ENCODE data around the gene SHROOM3. TPM values are rescaled to one million over a fixed set of nuclear protein-coding genes. Genes with fewer than 3 reads are reported as not detected.

SHROOM3 gene
- total RNA-seq, 1 experiment from 2014 or later: 22.8 TPM

DNA sequence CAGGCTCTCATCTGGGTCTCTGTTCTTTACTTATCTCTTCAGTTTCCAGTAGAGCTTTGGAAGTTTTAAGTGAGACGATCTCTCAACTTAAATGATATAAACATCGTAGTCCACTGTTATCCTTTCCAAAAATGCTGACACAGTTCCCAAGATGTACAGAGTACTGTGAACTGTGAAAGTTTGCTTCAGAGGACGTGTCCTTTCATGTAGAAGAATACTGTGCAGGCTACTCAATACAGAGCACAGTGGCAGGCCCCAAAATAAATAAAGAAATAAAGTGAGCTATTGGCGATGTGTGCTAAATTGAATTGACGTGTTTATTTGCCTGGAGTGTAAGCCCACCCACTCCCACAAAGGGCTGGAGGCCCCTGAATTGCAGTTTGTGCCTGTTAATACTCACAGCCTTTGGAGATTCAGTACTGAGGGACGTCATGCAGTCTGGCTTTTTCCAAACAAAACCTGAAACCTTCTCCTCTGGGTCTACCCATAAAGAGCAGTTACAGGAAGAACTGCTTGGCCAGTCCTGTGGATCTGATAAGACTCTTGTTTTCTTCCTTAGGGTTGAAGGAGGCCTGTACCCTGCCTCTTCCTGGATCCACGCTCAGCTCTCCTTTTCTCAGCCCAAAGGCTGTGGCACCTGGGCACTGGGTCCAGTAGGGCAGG lies 396.8 kb downstream of the SHROOM3 start:
- peak overlapping the region; percentile 91 for H3K27ac ChIP-seq
- peak in 1 of 2 experiments; percentile 44 for DNase-seq
- no peaks in the 10 kb centered on the region for H3K27me3 ChIP-seq
- H3K9me3 ChIP-seq (replicated peaks): no peaks in the 10 kb centered on the region
- H3K4me1 ChIP-seq: peaks cover 17% of the 10 kb centered on the region
- no peaks in the 10 kb centered on the region for H3K36me3 ChIP-seq
- H3K4me3 ChIP-seq: peak overlapping the region; percentile 56

Other genes starting within 250 kb of the SHROOM3 start
- gene SCARB2, start 221.4 kb upstream of the SHROOM3 start, total RNA-seq (2014; rRNA removed; shearing (Covaris generic)): 97.5 and 99.4 TPM in 2 replicates
- 0.02 and 0.28 TPM in 2 replicates for gene FAM47E, start 183.5 kb upstream of the SHROOM3 start, total RNA-seq (2014; rRNA removed; shearing (Covaris generic))
- 2.4 and 2.8 TPM in 2 replicates for gene STBD1, start 128.5 kb upstream of the SHROOM3 start, total RNA-seq (2014; rRNA removed; shearing (Covaris generic))
- gene CCDC158, start 14.1 kb upstream of the SHROOM3 start, total RNA-seq (2014; rRNA removed; shearing (Covaris generic)): not detected in 2 replicates